Measurements from ENCODE around the gene HIGD1B.

- TF ChIP-seq POLR2A (IDR thresholded peaks at IDR 0.05) (no peak), CTCF (IDR thresholded peaks at IDR 0.05) (no peak)
Observed at GRCh38 chr17:44846206-44846605, 1.5 kb upstream of the HIGD1B start.
